A673 (cell line): ENCODE data around the gene ANKLE2. TPM values are rescaled to one million over a fixed set of nuclear protein-coding genes. Genes with fewer than 3 reads are reported as not detected.
"Not testable (repeated sequence)": the region's sequence is repeated elsewhere in the genome, so short reads cannot be mapped to it uniquely, and the experiment has no call there.

Experiments
- Bru-seq: library from RNA; stranded (reverse); fragments of 400-500 nt; gene quantifications from one replicate; lab custom pipeline; 2021; lab: Mats Ljungman, UMichigan
- BruChase-seq, 2 experiments: library from RNA; stranded (reverse); fragments of 400-500 nt; gene quantifications; one replicate each; lab custom pipeline; 2021; lab: Mats Ljungman, UMichigan
- BruUV-seq: library from RNA; stranded (reverse); fragments of 400-500 nt; replicated peaks from 2 replicates; lab custom pipeline; 2021; lab: Mats Ljungman, UMichigan
- CTCF ChIA-PET: fragments of 300-600 bp; sonication (Branson Sonifier 250); formaldehyde crosslinking; loops from one replicate; lab custom pipeline; 2022; ENCODE audit warnings: antibody characterized with exemption; lab: Charles Lee
- POLR2A ChIA-PET: fragments of 300-600 bp; sonication (Branson Sonifier 250); formaldehyde crosslinking; loops from one replicate; lab custom pipeline; 2022; ENCODE audit warnings: antibody characterized with exemption; ENCODE audit not compliant: low non-redundant PET; lab: Charles Lee
- DNase-seq: peaks from one replicate; pipeline ENCODE4 v3.0.0-alpha.2; 2015; ENCODE audit warnings: low spot score
- H3K27ac ChIP-seq: fragments of 200-600 bp; sonication (generic); 2 replicates; pipeline ENCODE4 v1.5.1; 2016; ENCODE audit warnings: mixed run types, low read depth, mild to moderate bottlenecking, mixed read lengths, antibody characterized with exemption, low read length; ENCODE audit not compliant: poor library complexity, severe bottlenecking
- H3K27me3 ChIP-seq: fragments of 200-600 bp; sonication (generic); replicated peaks from 2 replicates; pipeline ENCODE4 v1.6.1; 2017; ENCODE audit warnings: mixed run types, low read depth, mild to moderate bottlenecking, mixed read lengths, antibody characterized with exemption, low read length; ENCODE audit not compliant: insufficient read depth, poor library complexity
- H3K36me3 ChIP-seq: fragments of 200-600 bp; sonication (generic); 2 replicates; pipeline ENCODE4 v1.6.1; 2016; ENCODE audit warnings: mixed run types, mild to moderate bottlenecking, mixed read lengths, antibody characterized with exemption, low read length; ENCODE audit not compliant: insufficient read depth, poor library complexity, severe bottlenecking
- H3K4me1 ChIP-seq: fragments of 200-600 bp; sonication (generic); 2 replicates; pipeline ENCODE4 v1.6.1; 2017; ENCODE audit warnings: mixed run types, mild to moderate bottlenecking, mixed read lengths, antibody characterized with exemption, low read length; ENCODE audit not compliant: insufficient read depth, poor library complexity, severe bottlenecking
- H3K4me3 ChIP-seq: fragments of 200-600 bp; sonication (generic); 2 replicates; pipeline ENCODE4 v1.5.1; 2016; ENCODE audit warnings: low read depth, mixed run types, mild to moderate bottlenecking, mixed read lengths, low read length; ENCODE audit not compliant: poor library complexity, severe bottlenecking
- H3K9me3 ChIP-seq: fragments of 200-600 bp; sonication (generic); 2 replicates; pipeline ENCODE4 v1.6.1; 2016; ENCODE audit warnings: mixed run types, low read depth, mild to moderate bottlenecking, mixed read lengths, antibody characterized with exemption, low read length; ENCODE audit not compliant: poor library complexity, severe bottlenecking
- CTCF ChIP-seq: fragments of 300-800, 200-600 bp; sonication (generic); conservative IDR thresholded peaks from 2 replicates; pipeline ENCODE4 v1.5.1; 2017; ENCODE audit warnings: low read depth, mild to moderate bottlenecking, antibody characterized with exemption, low read length, moderate library complexity, mixed read lengths
- EZH2 ChIP-seq: fragments of 200-600 bp; sonication (generic); IDR thresholded peaks from 2 replicates; pipeline ENCODE4 v1.6.1; 2017; ENCODE audit warnings: borderline replicate concordance, low read depth, mild to moderate bottlenecking, mixed read lengths, antibody characterized with exemption, low read length; ENCODE audit not compliant: poor library complexity, severe bottlenecking
- intact Hi-C: fragments of 100-400 bp; cut with micrococcal nuclease; formaldehyde crosslinking; loops from one replicate; pipeline ENCODE4 v1.10.0; 2022; ENCODE audit not compliant: unreplicated experiment
- long read RNA-seq: library from polyadenylated mRNA; stranded (forward); transcript quantifications from one replicate; pipeline ENCODE4 v2.0.0, GENCODE V29; 2022
- total RNA-seq: library from RNA; stranded (reverse); gene quantifications from 2 replicates; pipeline ENCODE4 v1.2.3, GENCODE V29; 2021

ANKLE2 gene
- 103 and 107 TPM in 2 replicates for total RNA-seq
- Bru-seq, nascent RNA: percentile 82 among the genes with signal in this experiment
- percentile 92 among the genes with signal in this experiment for BruChase-seq, experiment 1, labeled RNA remaining after a 2-hour chase
- BruChase-seq, experiment 2, labeled RNA remaining after a 6-hour chase: percentile 94 among the genes with signal in this experiment
- long read RNA-seq, full-length matches to known transcripts: 150 of 261 reads
- long read RNA-seq, partial matches to known transcripts: 30 of 261 reads
- long read RNA-seq, other reads (novel, unspliced or antisense): 81 of 261 reads

GRCh38 chr12:132761032-132761920 is at the start of gene ANKLE2:
TSS of gene ANKLE2 (minus strand) at chr12:132761832. CDS start at chr12:132761798, 34 bp downstream.
- peaks cover 14% of the 10 kb centered on the region for H3K36me3 ChIP-seq
- CTCF ChIA-PET: no interaction called here
- H3K4me3 ChIP-seq: peak within 1 kb of the TSS; percentile 99
- POLR2A ChIA-PET: no interaction called here
- H3K27me3 ChIP-seq: no peaks in the 10 kb centered on the region
- H3K27ac ChIP-seq: peak within 1 kb of the TSS; percentile 96
- no peaks in the 10 kb centered on the region for H3K9me3 ChIP-seq
- no TSS peak for BruUV-seq
- TF ChIP-seq EZH2: no peak
- TF ChIP-seq CTCF: no peak
- peak; percentile 56 for DNase-seq
- peaks cover 8% of the 10 kb centered on the region for H3K4me1 ChIP-seq
- intact Hi-C loops: no loop called here

- H3K27me3 ChIP-seq, CTCF ChIA-PET, H3K4me3 ChIP-seq, intact Hi-C loops, H3K9me3 ChIP-seq, POLR2A ChIA-PET, H3K4me1 ChIP-seq, BruUV-seq, H3K27ac ChIP-seq: not testable (repeated sequence)
- peaks cover 40% of the 10 kb centered on the region for H3K36me3 ChIP-seq
- TF ChIP-seq CTCF: peak; percentile 42
- peak; percentile 50 for DNase-seq
Measured at GRCh38 chr12:132809391-132809790, 47.8 kb upstream of the ANKLE2 start.

GRCh38 chr12:132807295-132808092 is 45.9 kb upstream of the ANKLE2 start:
- DNase-seq: no peak
- Histone ChIP-seq H3K4me1 (no peaks in the 10 kb centered on the region), H3K9me3 (no peaks in the 10 kb centered on the region), H3K4me3 (no peak overlapping the region), H3K27ac (no peak overlapping the region), H3K36me3 (peaks cover 43% of the 10 kb centered on the region), H3K27me3 (no peaks in the 10 kb centered on the region)
- CTCF ChIA-PET: interaction anchor here (0.6 kb wide), 1 partner anchor 58 kb away, joined by 3 read pairs; no protein-coding TSS in a partner anchor
- intact Hi-C loops: no loop called here
- no TSS peak for BruUV-seq
- TF ChIP-seq EZH2 (no peak), CTCF (no peak)
- POLR2A ChIA-PET: no interaction called here
